ENCODE measurements around the gene SLC44A2. TPM values are rescaled to one million over a fixed set of nuclear protein-coding genes. Genes with fewer than 3 reads are reported as not detected.
"Not testable (repeated sequence)": the region's sequence is repeated elsewhere in the genome, so short reads cannot be mapped to it uniquely, and the experiment has no call there.

SLC44A2 gene
- total RNA-seq, 2 experiments from 2014 or later, result 70.6 to 74.6 TPM

- CTCF ChIA-PET, result interaction anchor here (1.1 kb wide), 1 partner anchor 82 kb away, joined by 3 read pairs; no protein-coding TSS in a partner anchor
- POLR2A ChIA-PET, result not testable (repeated sequence)
These were observed 37.9 kb downstream of the SLC44A2 start for GRCh38 chr19:10663252-10663563.

GRCh38 chr19:10667867-10668266 is 42.5 kb downstream of the SLC44A2 start:
- POLR2A ChIA-PET, result no interaction called here
- CTCF ChIA-PET, result interaction anchor here (0.6 to 2.0 kb wide), 3 partner anchors 26 to 87 kb away, joined by 3 to 10 read pairs (median 5); partner anchors contain the start of gene QTRT1

- POLR2A ChIA-PET, result interaction anchor here (0.8 kb wide), 1 partner anchor 72 kb away, joined by 3 read pairs; no protein-coding TSS in a partner anchor
- CTCF ChIA-PET, result interaction anchor here (1.0 to 2.0 kb wide), 3 partner anchors 30 to 88 kb away, joined by 3 to 10 read pairs (median 5); partner anchors contain the start of gene QTRT1
These were observed 43.9 kb downstream of the SLC44A2 start for GRCh38 chr19:10669246-10669645.

- ChIA-PET CTCF (interaction anchor here (1.0 to 1.5 kb wide), 4 partner anchors 11 to 89 kb away, joined by 3 to 5 read pairs (median 4); partner anchors contain the start of gene QTRT1), POLR2A (no interaction called here)
These were observed 44.8 kb downstream of the SLC44A2 start for GRCh38 chr19:10670182-10670581.

GRCh38 chr19:10670876-10671804 is 45.8 kb downstream of the SLC44A2 start:
- CTCF ChIA-PET, result interaction anchor here (0.6 to 1.5 kb wide), 6 partner anchors 10 to 166 kb away, joined by 4 to 7 read pairs (median 4); partner anchors contain the start of gene QTRT1
- POLR2A ChIA-PET, result interaction anchor here (0.6 kb wide), 1 partner anchor 62 kb away, joined by 4 read pairs; no protein-coding TSS in a partner anchor

- ChIA-PET POLR2A (interaction anchor here (0.6 kb wide), 1 partner anchor 61 kb away, joined by 4 read pairs; no protein-coding TSS in a partner anchor), CTCF (interaction anchor here (0.6 to 1.5 kb wide), 7 partner anchors 10 to 165 kb away, joined by 3 to 7 read pairs (median 4); no protein-coding TSS in a partner anchor)
These were observed 46.6 kb downstream of the SLC44A2 start for GRCh38 chr19:10671922-10672321.

- POLR2A ChIA-PET, result not testable (repeated sequence)
- CTCF ChIA-PET, result interaction anchor here (0.9 to 1.8 kb wide), 2 partner anchors 17 to 24 kb away, joined by 3 to 4 read pairs; no protein-coding TSS in a partner anchor
These were observed 49.9 kb downstream of the SLC44A2 start for GRCh38 chr19:10675214-10675613.

- CTCF ChIA-PET, result interaction anchor here (0.6 kb wide), 1 partner anchor 91 kb away, joined by 3 read pairs; no protein-coding TSS in a partner anchor
- POLR2A ChIA-PET, result interaction anchor here (0.6 kb wide), 1 partner anchor 451 kb away, joined by 5 read pairs; no protein-coding TSS in a partner anchor
These were observed 52.4 kb downstream of the SLC44A2 start for GRCh38 chr19:10677751-10678150.

- POLR2A ChIA-PET, result no interaction called here
- CTCF ChIA-PET, result interaction anchor here (1.2 kb wide), 1 partner anchor 21 kb away, joined by 5 read pairs; no protein-coding TSS in a partner anchor
These were observed 53.5 kb downstream of the SLC44A2 start for GRCh38 chr19:10678813-10679212.

- CTCF ChIA-PET, result interaction anchor here (0.6 to 1.2 kb wide), 2 partner anchors 20 to 296 kb away, joined by 3 to 5 read pairs; no protein-coding TSS in a partner anchor
These were observed 54.4 kb downstream of the SLC44A2 start for GRCh38 chr19:10679743-10680142.

GRCh38 chr19:10680545-10681135 is 55.3 kb downstream of the SLC44A2 start:
- ChIA-PET POLR2A (no interaction called here), CTCF (interaction anchor here (1.6 kb wide), 1 partner anchor 10 kb away, joined by 4 read pairs; no protein-coding TSS in a partner anchor)

More at GRCh38 chr19:10679743-10680142, 54.4 kb downstream of the SLC44A2 start:
- POLR2A ChIA-PET, result no interaction called here

GRCh38 chr19:10681658-10682057 is 56.3 kb downstream of the SLC44A2 start:
- ChIA-PET POLR2A (no interaction called here), CTCF (interaction anchor here (1.6 kb wide), 1 partner anchor 11 kb away, joined by 4 read pairs; no protein-coding TSS in a partner anchor)

- ChIA-PET POLR2A (no interaction called here), CTCF (interaction anchor here (0.6 to 1.6 kb wide), 5 partner anchors 9 to 111 kb away, joined by 3 to 5 read pairs (median 4); no protein-coding TSS in a partner anchor)
These were observed 57.2 kb downstream of the SLC44A2 start for GRCh38 chr19:10682397-10683063.

GRCh38 chr19:10683064-10683426 is 57.7 kb downstream of the SLC44A2 start:
- POLR2A ChIA-PET, result no interaction called here
- CTCF ChIA-PET, result interaction anchor here (0.6 to 1.6 kb wide), 3 partner anchors 9 to 111 kb away, joined by 4 to 5 read pairs (median 4); no protein-coding TSS in a partner anchor

GRCh38 chr19:10683582-10683981 is 58.2 kb downstream of the SLC44A2 start:
- POLR2A ChIA-PET, result interaction anchor here (0.7 kb wide), 1 partner anchor 10 kb away, joined by 3 read pairs; no protein-coding TSS in a partner anchor
- CTCF ChIA-PET, result interaction anchor here (1.2 to 1.6 kb wide), 2 partner anchors 10 to 16 kb away, joined by 4 to 5 read pairs; no protein-coding TSS in a partner anchor

GRCh38 chr19:10685210-10685609 is 59.9 kb downstream of the SLC44A2 start:
- ChIA-PET CTCF (no interaction called here), POLR2A (no interaction called here)

GRCh38 chr19:10686193-10686592 is 60.8 kb downstream of the SLC44A2 start:
- ChIA-PET POLR2A (no interaction called here), CTCF (interaction anchor here (0.5 to 0.8 kb wide), 2 partner anchors 13 to 182 kb away, joined by 3 read pairs; no protein-coding TSS in a partner anchor)

- ChIA-PET POLR2A (no interaction called here), CTCF (interaction anchor here (0.5 to 3.7 kb wide), 3 partner anchors 13 to 153 kb away, joined by 3 to 20 read pairs (median 4); no protein-coding TSS in a partner anchor)
These were observed 61.5 kb downstream of the SLC44A2 start for GRCh38 chr19:10686661-10687517.

Data from activated CD8-positive, alpha-beta memory T cell treated with anti-CD3 and anti-CD28 coated beads for 36 hours (primary cell).